GM12878 (cell line): ENCODE results near the gene BCL2L14. TPM values are rescaled to one million over a fixed set of nuclear protein-coding genes. Genes with fewer than 3 reads are reported as not detected.

Experiments
- ATAC-seq: fragments of 200-7000 bp; cut with Tn5 transposase; 3 replicates; pipeline ENCODE4 v1.9.1; 2020; ENCODE audit warnings: mild to moderate bottlenecking, moderate library complexity
- BruUV-seq: library from RNA; stranded (reverse); fragments of 400-500 nt; replicated peaks from 2 replicates; lab custom pipeline; 2021; lab: Mats Ljungman, UMichigan
- CTCF ChIA-PET: fragments of 300-600 bp; sonication (Branson Sonifier 250); formaldehyde crosslinking; extraction: SDS; loops from one replicate; lab custom pipeline; 2021; ENCODE audit warnings: inconsistent platforms; lab: Yijun Ruan, JAX
- POLR2A ChIA-PET: fragments of 350-600 bp; formaldehyde crosslinking; extraction: SDS; loops from one replicate; lab custom pipeline; 2021; ENCODE audit warnings: inconsistent platforms; lab: Charles Lee
- RAD21 ChIA-PET: fragments of 300-600 bp; sonication (Branson Sonifier 250); formaldehyde crosslinking; loops from one replicate; lab custom pipeline; 2023; ENCODE audit warnings: antibody characterized with exemption; ENCODE audit not compliant: unreplicated experiment; lab: Charles Lee
- SMC1A ChIA-PET: fragments of 300-600 bp; sonication (Branson Sonifier 250); formaldehyde crosslinking; loops from one replicate; lab custom pipeline; 2023; ENCODE audit not compliant: unreplicated experiment, uncharacterized antibody; lab: Charles Lee
- DNase-seq: peaks from one replicate; pipeline ENCODE4 v3.0.0-alpha.2; 2011; ENCODE audit warnings: low read depth, low spot score
- FAIRE-seq: peaks from 3 replicates; lab custom pipeline; 2011; peaks lifted over from hg19 to GRCh38; lab: Jason Lieb, UNC
- H2AFZ ChIP-seq: 2 replicates; pipeline ENCODE4 v1.6.0; 2011; ENCODE audit warnings: low read depth, low read length, control low read depth; ENCODE audit not compliant: control insufficient read depth
- H3K27ac ChIP-seq: 2 replicates; pipeline ENCODE4 v1.5.1; 2011; ENCODE audit warnings: control low read depth; ENCODE audit not compliant: control insufficient read depth, insufficient read depth
- H3K27me3 ChIP-seq, 2 experiments: replicated peaks in 1 of 2; 2 replicates each; pipeline versions ENCODE4 v1.6.0 to v1.6.1; 2011; ENCODE audit warnings: low read length in 1 of 2; ENCODE audit not compliant: control insufficient read depth in 2 of 2, insufficient read depth in 2 of 2
- H3K36me3 ChIP-seq, 2 experiments: 2 replicates each; pipeline ENCODE4 v1.5.1; 2011; ENCODE audit warnings: low read length in 1 of 2; ENCODE audit not compliant: control insufficient read depth in 2 of 2, insufficient read depth in 2 of 2
- H3K4me1 ChIP-seq: 2 replicates; pipeline ENCODE4 v1.6.1; 2011; ENCODE audit warnings: mild to moderate bottlenecking, low read length, moderate library complexity, mixed read lengths; ENCODE audit not compliant: control insufficient read depth, insufficient read depth
- H3K4me2 ChIP-seq: 2 replicates; pipeline ENCODE4 v1.6.0; 2011; ENCODE audit warnings: control low read depth; ENCODE audit not compliant: control insufficient read depth, insufficient read depth
- H3K4me3 ChIP-seq: fragments of 200-600 bp; sonication (generic); 2 replicates; pipeline ENCODE4 v1.5.1; 2016
- H3K79me2 ChIP-seq: 2 replicates; pipeline ENCODE4 v1.6.0; 2011; ENCODE audit warnings: low read length; ENCODE audit not compliant: control insufficient read depth, insufficient read depth
- H3K9ac ChIP-seq: 2 replicates; pipeline ENCODE4 v1.8.0; 2011; ENCODE audit warnings: low read length, control low read depth, mixed read lengths; ENCODE audit not compliant: control insufficient read depth, insufficient read depth
- H3K9me3 ChIP-seq: replicated peaks from 3 replicates; pipeline ENCODE4 v1.5.1; 2011; ENCODE audit warnings: mild to moderate bottlenecking, low read length; ENCODE audit not compliant: control insufficient read depth, insufficient read depth
- H4K20me1 ChIP-seq: 2 replicates; pipeline ENCODE4 v1.6.0; 2011; ENCODE audit not compliant: control insufficient read depth, insufficient read depth
- ATF3 ChIP-seq: IDR thresholded peaks from 2 replicates; pipeline ENCODE4 v1.6.1; 2011; ENCODE audit warnings: low read depth, mild to moderate bottlenecking, low read length, moderate library complexity, borderline replicate concordance; ENCODE audit errors: extremely low read depth
- BACH1 ChIP-seq: fragments of 450-650 bp; IDR thresholded peaks from 2 replicates; pipeline ENCODE4 v1.6.1; 2017; ENCODE audit warnings: mild to moderate bottlenecking, borderline replicate concordance
- CHD1 ChIP-seq: IDR thresholded peaks from 2 replicates; pipeline ENCODE4 v1.6.1; 2012; ENCODE audit warnings: low read depth, low read length, improper control_type of control experiment
- ELK1 ChIP-seq: IDR thresholded peaks from 2 replicates; pipeline ENCODE4 v1.6.1; 2012; ENCODE audit warnings: low read depth, low read length, improper control_type of control experiment
- ESRRA ChIP-seq: IDR thresholded peaks from 2 replicates; pipeline ENCODE4 v1.6.1; 2012; ENCODE audit warnings: mild to moderate bottlenecking, low read length, improper control_type of control experiment
- GATAD2B ChIP-seq: fragments of 450-650 bp; conservative IDR thresholded peaks from 2 replicates; pipeline ENCODE4 v1.6.1; 2017; ENCODE audit warnings: low read depth, mild to moderate bottlenecking, moderate library complexity
- HDAC2 ChIP-seq: fragments of 200-600 bp; sonication (generic); IDR thresholded peaks from 2 replicates; pipeline ENCODE4 v1.6.1; 2017
- KLF5 ChIP-seq: fragments of 450-650 bp; IDR thresholded peaks from 2 replicates; pipeline ENCODE4 v1.6.1; 2014; ENCODE audit warnings: mild to moderate bottlenecking; ENCODE audit not compliant: partially characterized antibody
- MLLT1 ChIP-seq: fragments of 450-650 bp; IDR thresholded peaks from 2 replicates; pipeline ENCODE4 v1.6.1; 2016; ENCODE audit warnings: mild to moderate bottlenecking
- NFYA ChIP-seq: IDR thresholded peaks from 2 replicates; pipeline ENCODE4 v1.6.1; 2011; ENCODE audit warnings: low read depth, mild to moderate bottlenecking, low read length, improper control_type of control experiment, borderline replicate concordance
- NRF1 ChIP-seq: conservative IDR thresholded peaks from 2 replicates; pipeline ENCODE4 v1.6.1; 2011; ENCODE audit warnings: mild to moderate bottlenecking, low read depth, low read length, improper control_type of control experiment
- PBX3 ChIP-seq: IDR thresholded peaks from 2 replicates; pipeline ENCODE4 v1.6.1; 2011; ENCODE audit warnings: mild to moderate bottlenecking, low read depth, low read length, moderate library complexity; ENCODE audit not compliant: insufficient replicate concordance
- POLR2A ChIP-seq: IDR thresholded peaks from 2 replicates; pipeline ENCODE4 v1.6.1; 2011; ENCODE audit warnings: low read depth, mild to moderate bottlenecking, low read length
- TCF7 ChIP-seq: IDR thresholded peaks from 2 replicates; pipeline ENCODE4 v1.6.1; 2014; ENCODE audit warnings: antibody characterized with exemption, borderline replicate concordance
- YBX1 ChIP-seq: fragments of 450-650 bp; IDR thresholded peaks from 2 replicates; pipeline ENCODE4 v1.6.1; 2016; ENCODE audit warnings: antibody characterized with exemption
- ZNF622 ChIP-seq: fragments of 450-650 bp; IDR thresholded peaks from 2 replicates; pipeline ENCODE4 v1.6.1; 2017; ENCODE audit warnings: mild to moderate bottlenecking, inconsistent platforms
- WGBS: methylation state at CpG from one replicate; pipeline ENCODE4 v1.1.6; 2016; ENCODE audit warnings: low lambda C conversion rate; ENCODE audit not compliant: insufficient replicate concordance, insufficient coverage; ENCODE audit errors: missing lambda C conversion rate; 5-methylcytosine and 5-hydroxymethylcytosine counted together
- in situ Hi-C: fragments of 300-500 bp; cut with MboI; formaldehyde crosslinking; loops from 9 replicates; pipeline ENCODE4 v1.14.3; 2018; ENCODE audit warnings: mixed read lengths
- intact Hi-C: fragments of 100-400 bp; cut with micrococcal nuclease; formaldehyde crosslinking; loops from one replicate; pipeline ENCODE4 v1.14.2; 2022; ENCODE audit not compliant: unreplicated experiment
- polyA plus RNA-seq, 11 experiments: library from polyadenylated mRNA; depleted of rRNA in 4 of 11; unstranded in 6 of 11; stranded (reverse) in 5 of 11; fragments of >200 nt; fragmentation: Nextera tagmentation in 4 of 11; fragmentation: Illumina TruSeq in 1 of 11; extraction: Ambion mirVana in 4 of 11; extraction: Trizol in 1 of 11; gene quantifications; 1 replicate in 1 of 11; 2 replicates in 10 of 11; pipeline versions ENCODE4 v1.2.1 to v1.2.3, GENCODE V29; 2011 to 2016; ENCODE audit warnings: inconsistent platforms in 2 of 11, missing spikeins in 2 of 11, low read depth in 1 of 11
- total RNA-seq, 4 experiments: library from RNA; depleted of rRNA in 3 of 4; stranded (reverse); fragments of >200 nt in 3 of 4; fragmentation: Illumina TruSeq in 1 of 4; extraction: Trizol in 1 of 4; gene quantifications; 2 replicates each; pipeline versions ENCODE4 v1.2.1 to v1.2.3, GENCODE V29; 2013 to 2021

Gene BCL2L14
- total and polyA plus RNA-seq, 10 of the 15 experiments (the other 5 are each of a cell fraction or from before 2014, with no cell fraction given) = 0.59 to 2.5 (median 0.90) TPM

GRCh38 chr12:12088147-12088546, 17.4 kb downstream of the BCL2L14 start:
- Histone ChIP-seq H4K20me1 (no peaks in the 10 kb centered on the region), H3K4me2 (no peak overlapping the region)
- no peak for ATAC-seq
- RAD21 ChIA-PET = interaction anchor here (1.2 kb wide), 1 partner anchor 245 kb away, joined by 3 read pairs; no protein-coding TSS in a partner anchor
- TF ChIP-seq POLR2A = no peak
- TF ChIP-seq TCF7 = no peak
- no peak for TF ChIP-seq GATAD2B
- no peak for TF ChIP-seq NRF1
- TF ChIP-seq HDAC2 = no peak
- TF ChIP-seq ESRRA = no peak
- no peak for TF ChIP-seq ZNF622
- no peak for TF ChIP-seq YBX1
- TF ChIP-seq CHD1 = no peak
- TF ChIP-seq ELK1 = no peak
- no peak for TF ChIP-seq KLF5
- no peak for TF ChIP-seq ATF3
- TF ChIP-seq PBX3 = no peak
- TF ChIP-seq BACH1 = no peak
- TF ChIP-seq NFYA = no peak
- no peak for TF ChIP-seq MLLT1
- TF ChIP-seq, all 136 proteins: peak for 0
- 62% methylated on average over 10 of the region's 10 CpGs for WGBS
- Histone ChIP-seq H3K9ac (no peak overlapping the region), H3K27me3 (0 out of 4 replicates have a peak, but pooled peaks cover 0 to 2% of the 10 kb centered on the region in 2 experiments), H3K4me1 (no peaks in the 10 kb centered on the region), H3K79me2 (no peaks in the 10 kb centered on the region), H2AFZ (no peak overlapping the region), H3K27ac (no peak overlapping the region), H3K36me3 (no peaks in the 10 kb centered on the region), H3K4me3 (no peak overlapping the region), H3K9me3 (no peaks in the 10 kb centered on the region)
- POLR2A ChIA-PET = interaction anchor here (0.6 kb wide), 1 partner anchor 169 kb away, joined by 3 read pairs; no protein-coding TSS in a partner anchor
- intact Hi-C loops (no loop called here), in situ Hi-C loops (loop anchor here (10.0 kb wide), 1 partner anchor 617 kb away; no protein-coding TSS in a partner anchor)
- SMC1A ChIA-PET = interaction anchor here (1.1 to 7.8 kb wide), 2 partner anchors 240 to 245 kb away, joined by 3 to 112 read pairs; no protein-coding TSS in a partner anchor
- FAIRE-seq (no peak), DNase-seq (no peak)
- CTCF ChIA-PET = interaction anchor here (9.9 kb wide), 1 partner anchor 241 kb away, joined by 214 read pairs; no protein-coding TSS in a partner anchor
- no TSS peak for BruUV-seq
